Dermis lymphatic vessel endothelial cell (primary cell): ENCODE results near the gene ARL17B. TPM values are rescaled to one million over a fixed set of nuclear protein-coding genes. Genes with fewer than 3 reads are reported as not detected.

Experiments
- total RNA-seq: library from RNA; depleted of rRNA; stranded (reverse); fragments of >200 nt; gene quantifications from 2 replicates; pipeline ENCODE4 v1.2.1, GENCODE V29; 2014

Gene ARL17B
- total RNA-seq, result 3.4 and 3.7 TPM in 2 replicates

GRCh38 chr17:46361755-46362154, at the start of gene ARL17B:
Gene ARL17B, minus strand, starts transcription at chr17:46361766. Its CDS starts 3,369 bp downstream, at chr17:46358397.

GRCh38 chr17:46294831-46295230, 66.7 kb downstream of the ARL17B start, which contains the start of gene LRRC37A:
Gene LRRC37A, plus strand, starts transcription at chr17:46295131. Its CDS starts 3 bp downstream, at chr17:46295134.

Other genes starting within 250 kb of the ARL17B start
- 41.0 and 73.5 TPM in 2 replicates for gene KANSL1, start 168.3 kb downstream of the ARL17B start, total RNA-seq
- gene LRRC37A, start 66.6 kb downstream of the ARL17B start, total RNA-seq, result 1.1 and 1.5 TPM in 2 replicates
- gene LRRC37A2, start 150.7 kb upstream of the ARL17B start, total RNA-seq, result 1.5 and 2.7 TPM in 2 replicates
- gene ARL17A, start 217.9 kb upstream of the ARL17B start, total RNA-seq, result 1.3 and 4.0 TPM in 2 replicates
- 41.3 and 43.0 TPM in 2 replicates for gene NSF, start 228.9 kb upstream of the ARL17B start, total RNA-seq